ENCODE results near the gene MYO5A.
"Not testable (repeated sequence)": the region's sequence is repeated elsewhere in the genome, so short reads cannot be mapped to it uniquely, and the experiment has no call there.

Gene MYO5A

GRCh38 chr15:52505151-52505550, 23.5 kb downstream of the MYO5A start:
- no peak for DNase-seq (ENCODE audit: low read depth)

- DNase-seq (ENCODE audit: low read depth) = no peak
Measured at GRCh38 chr15:52503788-52504496, 24.7 kb downstream of the MYO5A start.

- DNase-seq (ENCODE audit: low read depth) = no peak
Measured at GRCh38 chr15:52502608-52503007, 26.1 kb downstream of the MYO5A start.

DNA sequence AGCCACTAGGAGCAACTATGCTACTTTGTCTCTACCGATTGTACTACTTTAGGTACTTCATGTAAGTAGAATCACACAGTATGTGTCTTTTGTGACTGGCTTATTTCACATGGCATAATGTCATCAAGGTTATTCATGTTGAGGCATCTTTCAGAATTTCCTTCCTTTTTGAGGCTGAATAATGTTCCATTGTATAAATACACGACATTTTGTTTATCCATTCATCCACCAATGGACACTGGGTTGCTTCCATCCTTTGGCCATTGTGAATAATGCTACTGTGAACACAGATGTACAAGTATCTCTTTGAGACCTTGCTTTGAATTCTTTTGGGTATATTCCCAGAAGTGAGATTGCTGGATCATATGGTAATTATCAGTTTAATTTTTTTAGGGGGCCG, 29.2 kb downstream of the MYO5A start:
- DNase-seq (ENCODE audit: low read depth) = no peak

- no peak for DNase-seq (ENCODE audit: low read depth)
Measured at GRCh38 chr15:52498706-52499105, 30.0 kb downstream of the MYO5A start.

DNA sequence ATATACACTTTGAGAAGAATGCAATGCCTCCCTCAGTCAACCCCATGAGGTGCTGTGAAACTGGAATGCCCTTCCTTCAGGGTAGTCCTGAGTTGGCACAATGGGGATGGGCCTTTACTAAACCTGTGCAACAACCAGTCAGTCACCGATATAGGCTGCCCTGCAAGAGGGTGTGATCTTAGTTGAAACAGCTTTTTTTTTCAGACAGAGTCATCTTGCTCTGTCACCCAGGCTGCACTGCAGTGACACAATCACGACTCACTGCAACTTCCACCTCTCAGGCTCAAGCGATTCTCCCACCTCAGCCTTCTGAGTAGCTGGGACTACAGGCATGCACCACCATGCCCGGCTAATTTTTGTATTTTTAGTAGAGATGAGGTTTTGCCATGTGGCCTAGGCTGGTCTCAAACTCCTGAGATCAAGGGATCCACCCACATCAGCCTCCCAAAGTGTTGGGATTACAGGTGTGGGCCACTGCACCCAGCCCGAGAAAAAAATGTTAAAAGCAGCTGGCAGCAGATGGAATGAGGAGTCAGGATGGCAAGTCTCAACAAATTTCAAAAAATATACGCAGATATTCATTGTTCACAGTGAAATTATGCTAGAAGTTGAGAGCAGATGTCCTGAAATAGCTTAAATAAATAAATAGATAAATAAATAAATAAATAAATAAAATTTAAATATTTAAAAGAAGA, 31.8 kb downstream of the MYO5A start:
- DNase-seq (ENCODE audit: low read depth) = no peak

DNA sequence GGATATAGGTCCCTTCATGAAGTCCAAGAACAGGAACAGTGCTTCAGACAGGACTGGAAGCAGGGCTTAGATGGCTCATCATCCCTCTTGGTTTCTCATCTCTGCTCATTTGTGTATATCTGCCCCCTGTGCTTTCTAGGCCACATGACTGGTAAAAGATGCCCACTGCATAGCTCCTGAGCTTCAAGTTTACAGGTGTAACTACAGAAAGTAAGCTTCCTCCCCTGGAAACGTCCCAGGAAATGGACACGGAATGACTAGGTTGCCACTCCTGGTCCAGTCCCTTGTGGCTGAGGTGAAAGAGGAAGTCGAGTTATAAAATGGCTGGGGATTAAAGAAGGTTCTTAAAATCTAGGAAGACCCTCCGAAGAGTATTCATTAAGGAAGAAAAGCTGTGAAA, 32.5 kb downstream of the MYO5A start:
- no peak for DNase-seq (ENCODE audit: low read depth)

- no peak for DNase-seq (ENCODE audit: low read depth)
Measured at GRCh38 chr15:52495125-52495524, 33.6 kb downstream of the MYO5A start.

- DNase-seq (ENCODE audit: low read depth) = no peak
Measured at GRCh38 chr15:52493968-52494367, 34.7 kb downstream of the MYO5A start.

DNA sequence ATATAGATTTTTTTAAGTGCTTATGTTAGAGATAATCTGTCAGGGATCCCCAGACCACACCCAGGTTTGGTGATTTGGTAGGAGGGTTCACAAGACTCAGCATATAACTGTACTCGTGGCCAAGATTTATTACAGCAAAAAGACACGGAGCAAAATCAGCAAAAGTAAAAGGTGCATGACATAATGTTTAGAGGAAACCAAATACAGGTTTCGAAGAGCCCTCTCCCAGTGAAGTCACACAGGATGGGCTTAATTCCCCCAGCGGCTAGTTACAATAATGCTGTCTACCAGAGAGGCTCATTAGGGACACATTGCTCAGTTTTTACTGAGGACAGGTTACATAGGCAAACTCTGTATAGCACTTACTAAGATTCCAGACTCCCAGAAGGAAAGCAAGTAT, 36.5 kb downstream of the MYO5A start:
- DNase-seq (ENCODE audit: low read depth) = no peak

DNA sequence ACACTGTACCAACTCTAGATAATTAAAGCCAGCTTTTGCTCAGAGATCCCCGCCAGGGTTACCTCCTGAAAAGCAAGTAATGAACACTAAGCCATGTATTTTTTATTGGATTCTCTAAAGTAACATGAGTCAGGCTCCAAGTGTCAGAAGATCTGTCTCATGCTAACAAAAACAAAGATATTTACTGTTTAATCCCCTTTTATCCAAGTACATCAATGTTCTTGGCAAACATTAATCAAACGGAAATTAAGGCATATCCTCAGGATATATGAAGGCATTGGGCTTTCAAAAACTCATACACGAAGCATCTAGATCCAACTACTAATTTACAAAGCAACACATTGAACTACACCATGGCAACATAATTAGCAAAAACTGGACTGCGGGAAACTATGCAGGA, 37.2 kb downstream of the MYO5A start:
- DNase-seq (ENCODE audit: low read depth) = no peak

- not testable (repeated sequence) for DNase-seq (ENCODE audit: low read depth)
Measured at GRCh38 chr15:52489430-52489829, 39.2 kb downstream of the MYO5A start.

DNA sequence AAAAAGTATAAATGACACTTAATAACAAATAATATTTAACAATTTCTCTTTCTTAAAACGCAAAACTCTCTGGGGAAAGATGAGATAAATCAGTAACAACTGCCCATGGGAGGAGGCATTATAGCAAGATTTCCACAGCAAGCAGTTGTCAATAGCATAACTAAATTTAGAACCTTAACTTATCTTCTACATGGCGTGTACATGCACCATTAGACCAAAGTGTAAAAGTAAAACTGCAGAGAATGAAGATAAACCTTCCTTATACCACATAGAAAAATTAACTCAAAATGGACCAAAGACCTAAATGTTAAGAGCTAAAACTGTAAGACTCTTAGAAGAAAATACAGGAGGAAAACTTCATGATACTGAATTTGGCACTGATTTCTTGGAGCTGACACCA, 39.9 kb downstream of the MYO5A start:
- DNase-seq (ENCODE audit: low read depth) = no peak

GRCh38 chr15:52486003-52486996, 42.4 kb downstream of the MYO5A start:
- no peak for DNase-seq (ENCODE audit: low read depth)

GRCh38 chr15:52485290-52485689, 43.4 kb downstream of the MYO5A start:
- DNase-seq (ENCODE audit: low read depth) = no peak

- DNase-seq (ENCODE audit: low read depth) = no peak
Measured at GRCh38 chr15:52483707-52484106, 45.0 kb downstream of the MYO5A start.

DNA sequence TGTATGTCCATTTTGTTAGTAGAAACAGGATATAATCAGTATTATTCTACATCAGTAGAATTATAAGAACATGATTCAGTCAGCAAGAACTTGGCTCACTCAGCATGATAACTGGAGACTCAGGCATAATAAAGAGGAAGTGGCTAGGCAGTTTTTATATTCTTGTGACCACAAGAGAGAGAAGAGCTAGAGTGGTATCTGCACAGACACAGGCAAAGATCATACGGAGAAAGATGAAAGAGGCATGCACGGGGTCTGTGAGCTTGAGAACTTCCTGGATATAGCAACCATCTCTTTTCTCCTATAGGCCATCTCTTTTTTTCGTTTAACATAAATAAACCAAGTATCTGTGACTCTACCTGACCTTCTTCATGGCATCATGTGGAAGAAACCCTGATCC, 46.8 kb downstream of the MYO5A start:
- no peak for DNase-seq (ENCODE audit: low read depth)

GRCh38 chr15:52480990-52481389, 47.7 kb downstream of the MYO5A start:
- DNase-seq (ENCODE audit: low read depth) = no peak

- no peak for DNase-seq (ENCODE audit: low read depth)
Measured at GRCh38 chr15:52466716-52467115, 62.0 kb downstream of the MYO5A start.

- no peak for DNase-seq (ENCODE audit: low read depth)
Measured at GRCh38 chr15:52466134-52466701, 62.5 kb downstream of the MYO5A start.

- DNase-seq (ENCODE audit: low read depth) = no peak
Measured at GRCh38 chr15:52464478-52464877, 64.2 kb downstream of the MYO5A start.

GRCh38 chr15:52464040-52464439, 64.6 kb downstream of the MYO5A start:
- no peak for DNase-seq (ENCODE audit: low read depth)

Measured in fibroblast of the conjunctiva (primary cell).